Ishikawa (cell line): ENCODE data around the gene NFE2L3.

Experiments
- EP300 ChIP-seq: IDR thresholded peaks from 2 replicates; pipeline ENCODE4 v1.6.1; 2012; ENCODE audit warnings: borderline replicate concordance
- NFIC ChIP-seq: IDR thresholded peaks from 2 replicates; pipeline ENCODE4 v1.6.1; 2012
- RAD21 ChIP-seq: IDR thresholded peaks from 2 replicates; pipeline ENCODE4 v1.6.1; 2012; ENCODE audit warnings: low read depth
- REST ChIP-seq: IDR thresholded peaks from 2 replicates; pipeline ENCODE4 v1.6.1; 2012; ENCODE audit warnings: low read depth, mild to moderate bottlenecking
- TAF1 ChIP-seq: IDR thresholded peaks from 2 replicates; pipeline ENCODE4 v1.6.1; 2012; ENCODE audit warnings: low read depth, mild to moderate bottlenecking
- TEAD4 ChIP-seq: IDR thresholded peaks from 2 replicates; pipeline ENCODE4 v1.6.1; 2012

DNA sequence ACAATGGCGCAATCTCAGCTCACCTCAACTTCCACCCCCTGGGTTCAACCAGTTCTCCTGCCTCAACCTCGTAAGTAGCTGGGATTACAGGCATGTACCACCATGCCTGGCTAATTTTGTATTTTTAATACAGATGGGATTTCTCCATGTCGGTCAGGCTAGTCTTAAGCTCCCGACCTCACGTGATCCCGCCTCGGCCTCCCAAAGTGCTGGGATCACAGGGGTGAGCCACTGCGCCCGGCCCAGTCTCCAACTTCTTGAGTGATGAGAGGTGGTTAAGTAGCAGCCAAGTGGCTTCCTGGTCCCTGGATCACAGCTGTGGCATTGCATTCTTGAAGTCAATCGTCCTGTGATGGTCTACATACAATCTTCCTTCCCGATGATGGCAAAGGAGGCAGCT, 46.1 kb upstream of the NFE2L3 start:
- TF ChIP-seq NFIC (no peak), TAF1 (no peak), RAD21 (no peak), EP300 (no peak), REST (no peak), TEAD4 (no peak)
